MM.1S (cell line): ENCODE measurements around the gene TGM4.

Source experiments
- DNase-seq: peaks from one replicate; pipeline ENCODE4 v3.0.0-alpha.2; 2015
- H2AFZ ChIP-seq: fragments of 300-600 bp; sonication (generic); 2 replicates; pipeline ENCODE4 v1.6.0; 2016; ENCODE audit warnings: antibody characterized with exemption, low read length
- H3F3A ChIP-seq: fragments of 300-600 bp; sonication (generic); 2 replicates; pipeline ENCODE4 v1.6.1; 2016; ENCODE audit warnings: mild to moderate bottlenecking, antibody characterized with exemption, low read length, moderate library complexity, mixed read lengths; ENCODE audit not compliant: insufficient read depth
- H3K27ac ChIP-seq: fragments of 300-600 bp; sonication (generic); 2 replicates; pipeline ENCODE4 v1.5.1; 2016; ENCODE audit warnings: mild to moderate bottlenecking, low read length
- H3K27me3 ChIP-seq: fragments of 300-600 bp; sonication (generic); replicated peaks from 2 replicates; pipeline ENCODE4 v1.6.0; 2016; ENCODE audit warnings: low read length; ENCODE audit not compliant: insufficient read depth
- H3K36me3 ChIP-seq: fragments of 300-600 bp; sonication (generic); replicated peaks from 2 replicates; pipeline ENCODE4 v1.6.1; 2016; ENCODE audit warnings: mild to moderate bottlenecking, low read length, mixed read lengths; ENCODE audit not compliant: insufficient read depth
- H3K4me1 ChIP-seq: fragments of 300-600 bp; sonication (generic); 2 replicates; pipeline ENCODE4 v1.6.1; 2016; ENCODE audit warnings: low read length, mixed read lengths
- H3K4me2 ChIP-seq: fragments of 300-600 bp; sonication (generic); 2 replicates; pipeline ENCODE4 v1.6.0; 2016; ENCODE audit warnings: low read depth, low read length
- H3K4me3 ChIP-seq: fragments of 300-600 bp; sonication (generic); 2 replicates; pipeline ENCODE4 v1.5.1; 2016; ENCODE audit warnings: low read length, mixed read lengths
- H3K79me2 ChIP-seq: fragments of 300-600 bp; sonication (generic); 2 replicates; pipeline ENCODE4 v1.6.1; 2016; ENCODE audit warnings: mixed run types, low read length, mixed read lengths
- H3K9ac ChIP-seq: fragments of 300-600 bp; sonication (generic); 2 replicates; pipeline ENCODE4 v1.6.1; 2016; ENCODE audit warnings: low read length, mixed read lengths
- H3K9me2 ChIP-seq: fragments of 300-600 bp; sonication (generic); replicated peaks from 2 replicates; pipeline ENCODE4 v1.6.1; 2016; ENCODE audit warnings: mild to moderate bottlenecking, low read length, mixed read lengths; ENCODE audit not compliant: insufficient read depth
- H3K9me3 ChIP-seq: fragments of 300-600 bp; sonication (generic); replicated peaks from 2 replicates; pipeline ENCODE4 v1.6.1; 2016; ENCODE audit warnings: mild to moderate bottlenecking, low read length, mixed read lengths; ENCODE audit not compliant: insufficient read depth
- H4K20me1 ChIP-seq: fragments of 300-600 bp; sonication (generic); 2 replicates; pipeline ENCODE4 v1.6.1; 2016; ENCODE audit warnings: mild to moderate bottlenecking, low read length, moderate library complexity, mixed read lengths; ENCODE audit not compliant: insufficient read depth
- CTCF ChIP-seq: fragments of 300-600 bp; sonication (generic); IDR thresholded peaks from 2 replicates; pipeline ENCODE4 v1.5.1; 2016; ENCODE audit warnings: antibody characterized with exemption, low read length, mixed read lengths
- EZH2 ChIP-seq: fragments of 300-600 bp; sonication (generic); optimal IDR thresholded peaks from 2 replicates; pipeline ENCODE3; 2017; ENCODE audit warnings: low read depth, mild to moderate bottlenecking, antibody characterized with exemption, low read length, mixed read lengths
- EZH2phosphoT487 ChIP-seq: fragments of 300-600 bp; sonication (generic); IDR thresholded peaks from 2 replicates; pipeline ENCODE4 v1.6.1; 2018; ENCODE audit warnings: antibody characterized with exemption, low read length

Gene TGM4

GRCh38 chr3:44910693-44911092, 36.3 kb downstream of the TGM4 start:
- no peaks in the 10 kb centered on the region for H3K27me3 ChIP-seq
- no peak for DNase-seq
- no peaks in the 10 kb centered on the region for H3K36me3 ChIP-seq
- no peak overlapping the region for H3K9ac ChIP-seq
- H2AFZ ChIP-seq, result no peak overlapping the region
- H3K79me2 ChIP-seq, result no peaks in the 10 kb centered on the region
- H4K20me1 ChIP-seq, result no peaks in the 10 kb centered on the region
- no peak overlapping the region for H3K4me2 ChIP-seq
- no peak overlapping the region for H3K4me3 ChIP-seq
- H3K9me3 ChIP-seq, result no peaks in the 10 kb centered on the region
- no peak overlapping the region for H3K27ac ChIP-seq
- no peaks in the 10 kb centered on the region for H3F3A ChIP-seq
- no peaks in the 10 kb centered on the region for H3K4me1 ChIP-seq
- TF ChIP-seq CTCF, result no peak
- TF ChIP-seq EZH2phosphoT487, result no peak
- TF ChIP-seq EZH2, result no peak
- H3K9me2 ChIP-seq, result no peaks in the 10 kb centered on the region

DNA sequence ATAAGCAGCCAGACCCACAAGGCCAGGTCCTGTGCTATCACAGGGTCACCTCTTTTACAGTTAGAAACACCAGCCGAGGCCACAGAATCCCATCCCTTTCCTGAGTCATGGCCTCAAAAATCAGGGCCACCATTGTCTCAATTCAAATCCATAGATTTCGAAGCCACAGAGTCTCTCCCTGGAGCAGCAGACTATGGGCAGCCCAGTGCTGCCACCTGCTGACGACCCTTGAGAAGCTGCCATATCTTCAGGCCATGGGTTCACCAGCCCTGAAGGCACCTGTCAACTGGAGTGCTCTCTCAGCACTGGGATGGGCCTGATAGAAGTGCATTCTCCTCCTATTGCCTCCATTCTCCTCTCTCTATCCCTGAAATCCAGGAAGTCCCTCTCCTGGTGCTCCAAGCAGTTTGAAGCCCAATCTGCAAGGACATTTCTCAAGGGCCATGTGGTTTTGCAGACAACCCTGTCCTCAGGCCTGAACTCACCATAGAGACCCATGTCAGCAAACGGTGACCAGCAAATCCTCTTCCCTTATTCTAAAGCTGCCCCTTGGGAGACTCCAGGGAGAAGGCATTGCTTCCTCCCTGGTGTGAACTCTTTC, 39.6 kb downstream of the TGM4 start:
- Histone ChIP-seq H3K36me3 (no peaks in the 10 kb centered on the region), H3K4me2 (no peak overlapping the region), H3K9ac (no peak overlapping the region), H3F3A (no peaks in the 10 kb centered on the region), H3K4me3 (no peak overlapping the region), H3K9me2 (no peaks in the 10 kb centered on the region), H3K27ac (no peak overlapping the region), H2AFZ (no peak overlapping the region), H3K9me3 (no peaks in the 10 kb centered on the region), H3K4me1 (no peaks in the 10 kb centered on the region), H4K20me1 (no peaks in the 10 kb centered on the region), H3K27me3 (no peaks in the 10 kb centered on the region), H3K79me2 (no peaks in the 10 kb centered on the region)
- TF ChIP-seq CTCF (peak; percentile 85), EZH2phosphoT487 (no peak)
- DNase-seq, result peak; percentile 69

GRCh38 chr3:44914936-44915335, 40.5 kb downstream of the TGM4 start:
- H3K27me3 ChIP-seq, result no peaks in the 10 kb centered on the region
- H3K36me3 ChIP-seq, result no peaks in the 10 kb centered on the region
- no peak overlapping the region for H3K4me2 ChIP-seq
- H2AFZ ChIP-seq, result no peak overlapping the region
- no peak for DNase-seq
- no peak for TF ChIP-seq EZH2phosphoT487
- TF ChIP-seq CTCF, result 0 out of 2 replicates have a peak, but pooled peaks have one; percentile 8
- H3K9me3 ChIP-seq, result no peaks in the 10 kb centered on the region
- H3K4me3 ChIP-seq, result no peak overlapping the region
- no peaks in the 10 kb centered on the region for H3F3A ChIP-seq
- no peak overlapping the region for H3K27ac ChIP-seq
- no peaks in the 10 kb centered on the region for H3K4me1 ChIP-seq
- H3K79me2 ChIP-seq, result no peaks in the 10 kb centered on the region
- no peaks in the 10 kb centered on the region for H3K9me2 ChIP-seq
- H3K9ac ChIP-seq, result no peak overlapping the region
- no peaks in the 10 kb centered on the region for H4K20me1 ChIP-seq
